GM21381 (cell line): ENCODE data around the gene FAM47E.

Source experiments
- ATAC-seq: cut with Tn5 transposase; IDR thresholded peaks from one replicate; pipeline ENCODE4 v1.9.1; 2021; ENCODE audit warnings: mild to moderate bottlenecking, moderate library complexity; ENCODE audit not compliant: unreplicated experiment

Gene FAM47E

GRCh38 chr4:76251441-76252270, at the start of gene FAM47E:
TSS of gene FAM47E (plus strand) at chr4:76251721. CDS start at chr4:76251747, 26 bp downstream.
- no peak for ATAC-seq

- ATAC-seq: no peak
Measured at GRCh38 chr4:76203541-76203940, 48.0 kb upstream of the FAM47E start.

GRCh38 chr4:76204936-76205335, 46.6 kb upstream of the FAM47E start:
- no peak for ATAC-seq

- no peak for ATAC-seq
Measured at GRCh38 chr4:76205476-76205875, 46.0 kb upstream of the FAM47E start.

- no peak for ATAC-seq
Measured at GRCh38 chr4:76206222-76206942, 45.1 kb upstream of the FAM47E start.

GRCh38 chr4:76207549-76207948, 44.0 kb upstream of the FAM47E start:
- no peak for ATAC-seq

GRCh38 chr4:76208005-76208765, 43.3 kb upstream of the FAM47E start:
- ATAC-seq: no peak

- no peak for ATAC-seq
Measured at GRCh38 chr4:76209881-76210280, 41.6 kb upstream of the FAM47E start.

GRCh38 chr4:76210452-76210851, 41.1 kb upstream of the FAM47E start:
- no peak for ATAC-seq

- ATAC-seq: no peak
Measured at GRCh38 chr4:76211769-76212708, 39.5 kb upstream of the FAM47E start.

- no peak for ATAC-seq
Measured at GRCh38 chr4:76212851-76213414, 38.6 kb upstream of the FAM47E start.

- peak; percentile 70 for ATAC-seq
Measured at GRCh38 chr4:76213415-76214176, 37.9 kb upstream of the FAM47E start, which contains the start of gene SCARB2. TSS of gene SCARB2 (minus strand) at chr4:76213824. CDS start at chr4:76213543, 281 bp downstream.

- ATAC-seq: peak; percentile 3
Measured at GRCh38 chr4:76214177-76214675, 37.3 kb upstream of the FAM47E start.

- ATAC-seq: no peak
Measured at GRCh38 chr4:76215077-76215476, 36.4 kb upstream of the FAM47E start.

GRCh38 chr4:76216524-76216923, 35.0 kb upstream of the FAM47E start:
- no peak for ATAC-seq

GRCh38 chr4:76216975-76217814, 34.3 kb upstream of the FAM47E start:
- ATAC-seq: no peak

GRCh38 chr4:76219299-76220055, 32.0 kb upstream of the FAM47E start:
- no peak for ATAC-seq
